ENCODE results near the gene ORC3. TPM values are rescaled to one million over a fixed set of nuclear protein-coding genes. Genes with fewer than 3 reads are reported as not detected.

Gene ORC3
- total and polyA plus RNA-seq, 2 donors (not counting 3 experiments of a cell fraction or from before 2014, with no cell fraction given) = 9.2 to 17.9 TPM

DNA sequence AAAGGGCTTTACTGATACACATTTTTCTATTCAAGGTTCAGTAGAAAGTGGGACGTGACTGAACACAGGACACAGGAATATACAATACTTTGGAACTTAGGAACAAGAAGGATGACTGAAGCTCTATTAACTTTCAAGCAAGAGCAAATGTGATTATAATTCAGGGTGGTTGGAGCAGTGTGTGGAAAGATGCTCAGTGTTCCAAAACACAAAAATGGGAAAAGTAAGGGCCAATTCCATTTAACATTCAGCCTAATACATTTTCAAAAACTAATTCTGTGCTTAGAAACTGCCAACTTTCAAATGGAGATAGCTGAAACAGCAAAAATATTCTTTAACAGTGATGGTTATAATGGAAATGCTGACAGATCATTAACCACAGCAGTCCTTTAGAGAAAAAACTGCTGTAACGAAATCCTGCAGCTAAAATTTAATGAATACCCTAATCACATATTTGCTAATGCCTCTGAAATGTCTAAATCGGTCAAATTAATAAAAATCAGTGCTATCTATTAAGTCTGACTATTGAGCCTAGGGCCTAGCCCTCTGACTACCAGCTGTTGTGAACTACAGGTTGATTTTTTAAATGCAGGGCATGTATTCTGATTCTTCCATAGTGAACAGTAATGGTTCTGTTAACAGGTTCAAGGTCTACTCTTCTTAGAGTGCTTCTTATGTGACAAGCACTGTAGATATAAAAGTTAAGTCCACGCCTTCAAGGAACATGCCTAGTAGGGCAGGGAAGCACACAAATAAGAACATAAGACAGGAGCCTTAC, 46.0 kb upstream of the ORC3 start:
- no peak overlapping the region for H3K4me3 ChIP-seq (replicated peaks in 1 of 3; ENCODE audit: insufficient read depth in 1 of 3, low read depth in 1 of 3, low read length in 3 of 3)
- ChIA-PET POLR2A (no interaction called here), CTCF (interaction anchor here (0.8 kb wide), 1 partner anchor 23 kb away, joined by 3 read pairs; no protein-coding TSS in a partner anchor)
- no TSS peak for BruUV-seq (replicated peaks)
- H3K36me3 ChIP-seq (ENCODE audit: control insufficient read depth in 2 of 2, extremely low read depth in 1 of 2, insufficient read depth in 2 of 2, low read length in 2 of 2) = peaks cover 4 to 11% of the 10 kb centered on the region in 2 experiments
- dilution Hi-C loops (cut with MboI; ENCODE audit: extremely low pct_ligation_motif_present, low sequenced_read_pairs) = no loop called here
- no peak overlapping the region for H3K9ac ChIP-seq (replicated peaks; ENCODE audit: extremely low read depth, insufficient read depth, low read length)
- no peaks in the 10 kb centered on the region for H4K20me1 ChIP-seq (replicated peaks; ENCODE audit: control insufficient read depth, extremely low read depth, insufficient read depth, low read length)
- no peak overlapping the region for H3K4me2 ChIP-seq (ENCODE audit: insufficient read depth, low read length)
- H3K4me1 ChIP-seq (ENCODE audit: control insufficient read depth, extremely low read depth, insufficient read depth, low read length) = no peaks in the 10 kb centered on the region
- H3K27ac ChIP-seq (ENCODE audit: insufficient read depth, low read depth, low read length) = no peak overlapping the region
- H2AFZ ChIP-seq (ENCODE audit: low read depth, low read length) = no peak overlapping the region
- H3K9me1 ChIP-seq (replicated peaks; ENCODE audit: control insufficient read depth, extremely low read depth, insufficient read depth, low read length) = no peaks in the 10 kb centered on the region
- DNase-seq (ENCODE audit: low read depth, low spot score) (no peak), FAIRE-seq (no peak)
- TF ChIP-seq FOS (IDR thresholded peaks at IDR 0.05; ENCODE audit: borderline replicate concordance, insufficient read depth, low read length) (no peak), POLR2AphosphoS5 (IDR thresholded peaks at IDR 0.05; ENCODE audit: insufficient read depth, low read depth, low read length) (no peak), GATA2 (IDR thresholded peaks at IDR 0.05; ENCODE audit: insufficient read depth, insufficient read length, low read depth, low read length) (no peak), POLR2A (IDR thresholded peaks at IDR 0.05; ENCODE audit: low read depth, low read length) (no peak), EZH2 (IDR thresholded peaks at IDR 0.05; ENCODE audit: borderline replicate concordance, low read depth, low read length, severe bottlenecking) (no peak), JUN (IDR thresholded peaks at IDR 0.05; ENCODE audit: borderline replicate concordance, insufficient read depth, insufficient read length, low read depth) (no peak), MYC (IDR thresholded peaks at IDR 0.05; ENCODE audit: low read depth, low read length) (no peak)
- TF ChIP-seq, protein P1, sequence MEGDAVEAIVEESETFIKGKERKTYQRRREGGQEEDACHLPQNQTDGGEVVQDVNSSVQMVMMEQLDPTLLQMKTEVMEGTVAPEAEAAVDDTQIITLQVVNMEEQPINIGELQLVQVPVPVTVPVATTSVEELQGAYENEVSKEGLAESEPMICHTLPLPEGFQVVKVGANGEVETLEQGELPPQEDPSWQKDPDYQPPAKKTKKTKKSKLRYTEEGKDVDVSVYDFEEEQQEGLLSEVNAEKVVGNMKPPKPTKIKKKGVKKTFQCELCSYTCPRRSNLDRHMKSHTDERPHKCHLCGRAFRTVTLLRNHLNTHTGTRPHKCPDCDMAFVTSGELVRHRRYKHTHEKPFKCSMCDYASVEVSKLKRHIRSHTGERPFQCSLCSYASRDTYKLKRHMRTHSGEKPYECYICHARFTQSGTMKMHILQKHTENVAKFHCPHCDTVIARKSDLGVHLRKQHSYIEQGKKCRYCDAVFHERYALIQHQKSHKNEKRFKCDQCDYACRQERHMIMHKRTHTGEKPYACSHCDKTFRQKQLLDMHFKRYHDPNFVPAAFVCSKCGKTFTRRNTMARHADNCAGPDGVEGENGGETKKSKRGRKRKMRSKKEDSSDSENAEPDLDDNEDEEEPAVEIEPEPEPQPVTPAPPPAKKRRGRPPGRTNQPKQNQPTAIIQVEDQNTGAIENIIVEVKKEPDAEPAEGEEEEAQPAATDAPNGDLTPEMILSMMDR (IDR thresholded peaks at IDR 0.05; ENCODE audit: extremely low read depth in 1 of 2, insufficient read depth in 1 of 2, low read depth in 1 of 2, low read length in 2 of 2) = no peak
- TF ChIP-seq, protein P2, sequence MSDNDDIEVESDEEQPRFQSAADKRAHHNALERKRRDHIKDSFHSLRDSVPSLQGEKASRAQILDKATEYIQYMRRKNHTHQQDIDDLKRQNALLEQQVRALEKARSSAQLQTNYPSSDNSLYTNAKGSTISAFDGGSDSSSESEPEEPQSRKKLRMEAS (IDR thresholded peaks at IDR 0.05; ENCODE audit: insufficient read depth, insufficient read length) = no peak
- H3K9me3 ChIP-seq (replicated peaks; ENCODE audit: control insufficient read depth, insufficient read depth, low read length) = no peaks in the 10 kb centered on the region
- intact Hi-C loops (cut with micrococcal nuclease) = no loop called here
- H3K27me3 ChIP-seq (ENCODE audit: control insufficient read depth in 2 of 2, insufficient read depth in 2 of 2, low read length in 2 of 2) = no peaks in the 10 kb centered on the region
- no peaks in the 10 kb centered on the region for H3K79me2 ChIP-seq (ENCODE audit: control insufficient read depth, insufficient read depth, low read length)
